HEK293T (cell line): ENCODE data around the gene GRID1.

Experiments
- ARNT ChIP-seq: fragments of 450-650 bp; IDR thresholded peaks from 2 replicates; pipeline ENCODE4 v1.6.1; 2017; ENCODE audit warnings: mild to moderate bottlenecking
- BHLHE40 ChIP-seq: fragments of 450-650 bp; IDR thresholded peaks from 2 replicates; pipeline ENCODE4 v1.6.1; 2016; ENCODE audit warnings: mild to moderate bottlenecking, moderate library complexity, borderline replicate concordance
- ELF4 ChIP-seq: fragments of 450-650 bp; IDR thresholded peaks from 2 replicates; pipeline ENCODE4 v1.6.1; 2017; ENCODE audit warnings: antibody characterized with exemption
- FOXK2 ChIP-seq: fragments of 450-650 bp; IDR thresholded peaks from 2 replicates; pipeline ENCODE4 v1.6.1; 2016; ENCODE audit warnings: mild to moderate bottlenecking
- FOXM1 ChIP-seq: fragments of 450-650 bp; IDR thresholded peaks from 2 replicates; pipeline ENCODE4 v1.6.1; 2017; ENCODE audit warnings: mild to moderate bottlenecking, borderline replicate concordance
- HDGF ChIP-seq: fragments of 450-650 bp; IDR thresholded peaks from 2 replicates; pipeline ENCODE4 v1.6.1; 2017; ENCODE audit warnings: antibody characterized with exemption, borderline replicate concordance
- SP1 ChIP-seq: fragments of 450-650 bp; IDR thresholded peaks from 2 replicates; pipeline ENCODE4 v1.6.1; 2017
- SUZ12 ChIP-seq: fragments of 450-650 bp; IDR thresholded peaks from 2 replicates; pipeline ENCODE4 v1.6.1; 2016; ENCODE audit warnings: mild to moderate bottlenecking
- ZNF384 ChIP-seq: fragments of 450-650 bp; IDR thresholded peaks from 2 replicates; pipeline ENCODE4 v1.6.1; 2016

- TF ChIP-seq ZNF384 (no peak), ARNT (no peak), SUZ12 (no peak), ELF4 (no peak), FOXK2 (no peak), SP1 (no peak), HDGF (no peak), BHLHE40 (no peak), FOXM1 (no peak)
These were observed 300.8 kb downstream of the GRID1 start for GRCh38 chr10:86065711-86066251.
